ENCODE measurements around the gene CISD1.
"Not testable (repeated sequence)": the region's sequence is repeated elsewhere in the genome, so short reads cannot be mapped to it uniquely, and the experiment has no call there.

- TF ChIP-seq POLR2AphosphoS5 (IDR thresholded peaks at IDR 0.05); POLR2A (IDR thresholded peaks at IDR 0.05); CTCF (IDR thresholded peaks at IDR 0.05 in 8 of 11, conservative IDR thresholded peaks at IDR 0.05 in 3 of 11): not testable (repeated sequence)
Observed at GRCh38 chr10:58243801-58244200, 25.2 kb upstream of the CISD1 start.

Data from spleen (tissue), 7 donors.